CMK (cell line): ENCODE results near the gene HTT.

Source experiments
- DNase-seq: peaks from one replicate; pipeline ENCODE4 v3.0.0-alpha.2; 2010; ENCODE audit warnings: low read depth

Gene HTT

GRCh38 chr4:3248811-3249661 is 174.6 kb downstream of the HTT start, which contains the start of gene MSANTD1:
Gene MSANTD1, plus strand, starts transcription at chr4:3249159. Its CDS starts 64 bp downstream, at chr4:3249223.
- no peak for DNase-seq

GRCh38 chr4:3249711-3250437 is 175.4 kb downstream of the HTT start:
- DNase-seq: no peak

GRCh38 chr4:3250438-3250955 is 176.0 kb downstream of the HTT start:
- DNase-seq: no peak

- DNase-seq: no peak
Measured at GRCh38 chr4:3250956-3251690, 176.6 kb downstream of the HTT start.

- no peak for DNase-seq
Measured at GRCh38 chr4:3251691-3252479, 177.4 kb downstream of the HTT start.

GRCh38 chr4:3252480-3252828 is 178.0 kb downstream of the HTT start:
- DNase-seq: no peak

- DNase-seq: no peak
Measured at GRCh38 chr4:3252831-3253641, 178.6 kb downstream of the HTT start.

GRCh38 chr4:3253808-3254207 is 179.3 kb downstream of the HTT start:
- DNase-seq: no peak

- DNase-seq: no peak
Measured at GRCh38 chr4:3254302-3255131, 180.0 kb downstream of the HTT start.

- DNase-seq: no peak
Measured at GRCh38 chr4:3255611-3256186, 181.2 kb downstream of the HTT start.

GRCh38 chr4:3256230-3257102 is 182.0 kb downstream of the HTT start:
- no peak for DNase-seq

GRCh38 chr4:3257103-3257555 is 182.6 kb downstream of the HTT start:
- DNase-seq: no peak

GRCh38 chr4:3257556-3258482 is 183.3 kb downstream of the HTT start:
- no peak for DNase-seq

GRCh38 chr4:3261411-3262207 is 187.1 kb downstream of the HTT start:
- no peak for DNase-seq

GRCh38 chr4:3262208-3263052 is 187.9 kb downstream of the HTT start:
- no peak for DNase-seq
